Keratinocyte (primary cell): Measurements from ENCODE around the gene UBE2QL1.

Source experiments
- EZH2 ChIP-seq: IDR thresholded peaks from one replicate; pipeline ENCODE4 v1.6.1; 2012; ENCODE audit warnings: inconsistent platforms, mild to moderate bottlenecking, low read length, moderate library complexity
- TF ChIP-seq, protein P1 (sequence below), 3 experiments: IDR thresholded peaks in 1 of 3; conservative IDR thresholded peaks in 1 of 3; optimal IDR thresholded peaks in 1 of 3; 2 replicates in 2 of 3; 3 replicates in 1 of 3; pipeline versions ENCODE3 to v1.5.1; 2011; ENCODE audit warnings: low read length in 3 of 3, mild to moderate bottlenecking in 3 of 3, moderate library complexity in 2 of 3, control low read depth in 1 of 3, inconsistent platforms in 1 of 3; ENCODE audit not compliant: insufficient read depth in 2 of 3; ENCODE audit errors: extremely low read depth in 1 of 3

DNA sequence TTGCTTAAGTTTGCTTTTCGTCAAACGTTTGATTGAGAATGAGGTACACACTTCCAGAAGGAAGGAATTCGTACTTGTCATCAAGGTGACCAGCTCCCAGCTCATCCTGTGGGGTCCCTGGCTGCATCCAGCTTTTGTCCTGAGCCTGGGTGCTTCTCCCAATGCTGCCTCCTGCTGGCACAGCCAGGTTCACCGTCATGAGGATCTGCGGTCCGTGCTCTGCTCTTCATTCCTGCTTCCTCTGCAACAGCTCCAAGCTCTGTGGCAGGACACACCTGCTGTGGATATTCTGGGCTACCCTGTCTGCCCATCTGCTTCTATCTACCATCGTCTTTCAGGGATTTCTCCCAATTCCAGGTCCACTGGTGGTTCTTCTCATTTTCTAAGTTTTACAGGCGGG is 13.3 kb upstream of the UBE2QL1 start:
- TF ChIP-seq, protein P1, sequence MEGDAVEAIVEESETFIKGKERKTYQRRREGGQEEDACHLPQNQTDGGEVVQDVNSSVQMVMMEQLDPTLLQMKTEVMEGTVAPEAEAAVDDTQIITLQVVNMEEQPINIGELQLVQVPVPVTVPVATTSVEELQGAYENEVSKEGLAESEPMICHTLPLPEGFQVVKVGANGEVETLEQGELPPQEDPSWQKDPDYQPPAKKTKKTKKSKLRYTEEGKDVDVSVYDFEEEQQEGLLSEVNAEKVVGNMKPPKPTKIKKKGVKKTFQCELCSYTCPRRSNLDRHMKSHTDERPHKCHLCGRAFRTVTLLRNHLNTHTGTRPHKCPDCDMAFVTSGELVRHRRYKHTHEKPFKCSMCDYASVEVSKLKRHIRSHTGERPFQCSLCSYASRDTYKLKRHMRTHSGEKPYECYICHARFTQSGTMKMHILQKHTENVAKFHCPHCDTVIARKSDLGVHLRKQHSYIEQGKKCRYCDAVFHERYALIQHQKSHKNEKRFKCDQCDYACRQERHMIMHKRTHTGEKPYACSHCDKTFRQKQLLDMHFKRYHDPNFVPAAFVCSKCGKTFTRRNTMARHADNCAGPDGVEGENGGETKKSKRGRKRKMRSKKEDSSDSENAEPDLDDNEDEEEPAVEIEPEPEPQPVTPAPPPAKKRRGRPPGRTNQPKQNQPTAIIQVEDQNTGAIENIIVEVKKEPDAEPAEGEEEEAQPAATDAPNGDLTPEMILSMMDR (optimal IDR thresholded peaks at IDR 0.05 in 1 of 3, IDR thresholded peaks at IDR 0.05 in 1 of 3, conservative IDR thresholded peaks at IDR 0.05 in 1 of 3; ENCODE audit: extremely low read depth in 1 of 3, insufficient read depth in 2 of 3, low read length in 3 of 3), result peak; percentile 13 to 45 (median 38)
- no peak for TF ChIP-seq EZH2
